H1 (cell line): Measurements from ENCODE around the gene DEFB125. TPM values are rescaled to one million over a fixed set of nuclear protein-coding genes. Genes with fewer than 3 reads are reported as not detected.

Experiments used
- EP300 ChIP-seq, 2 experiments: IDR thresholded peaks; 1 replicate in 1 of 2; 2 replicates in 1 of 2; pipeline ENCODE4 v1.6.1; 2011 to 2012; ENCODE audit warnings: low read depth in 2 of 2, low read length in 2 of 2, mild to moderate bottlenecking in 2 of 2, borderline replicate concordance in 1 of 2, inconsistent platforms in 1 of 2, moderate library complexity in 1 of 2
- JUN ChIP-seq: IDR thresholded peaks from 2 replicates; pipeline ENCODE4 v1.6.1; 2011; ENCODE audit warnings: low read depth, mild to moderate bottlenecking, improper control_type of control experiment, low read length
- KDM5A ChIP-seq: fragments of 200-600 bp; IDR thresholded peaks from 2 replicates; pipeline ENCODE4 v1.7.1; 2012; ENCODE audit warnings: mild to moderate bottlenecking, low read length, inconsistent platforms, mixed read lengths
- PHF8 ChIP-seq: fragments of 200-600 bp; sonication (generic); conservative IDR thresholded peaks from 2 replicates; pipeline ENCODE4 v1.7.1; 2012; ENCODE audit warnings: low read depth, mild to moderate bottlenecking, inconsistent platforms, low read length, moderate library complexity
- POLR2AphosphoS5 ChIP-seq: IDR thresholded peaks from 2 replicates; pipeline ENCODE4 v1.6.1; 2011; ENCODE audit warnings: low read depth, low read length
- TAF1 ChIP-seq: IDR thresholded peaks from 2 replicates; pipeline ENCODE4 v1.6.1; 2011; ENCODE audit warnings: mild to moderate bottlenecking, low read depth, low read length
- TAF7 ChIP-seq: optimal IDR thresholded peaks from 2 replicates; pipeline ENCODE3; 2011; ENCODE audit warnings: low read depth, mild to moderate bottlenecking, inconsistent platforms, low read length, moderate library complexity, borderline replicate concordance
- TBP ChIP-seq: IDR thresholded peaks from 2 replicates; pipeline ENCODE4 v1.6.1; 2011; ENCODE audit warnings: low read depth, low read length, improper control_type of control experiment
- polyA plus RNA-seq, 7 experiments: library from polyadenylated mRNA; depleted of rRNA in 3 of 7; stranded (reverse) in 5 of 7; unstranded in 2 of 7; fragments of >200 nt in 5 of 7; fragments of 200-250 nt in 2 of 7; gene quantifications; 1 replicate in 5 of 7; 2 replicates in 1 of 7; 4 replicates in 1 of 7; pipeline versions ENCODE4 v1.2.1 to v1.2.3, GENCODE V29; 2011 to 2013; ENCODE audit warnings: missing spikeins in 2 of 7, mixed read lengths in 2 of 7
- total RNA-seq: library from RNA; stranded (reverse); fragmentation: NEBNext Ultra II Directional; extraction: Animal tissue kit (Norgen Biotek cat#: 25700); gene quantifications from 2 replicates; pipeline ENCODE4 v1.2.1, GENCODE V29; 2021
- TF ChIP-seq, protein P1 (sequence below): fragments of 300-600 bp; sonication (generic); IDR thresholded peaks from 2 replicates; pipeline ENCODE4 v1.7.1; 2012; ENCODE audit warnings: low read length, moderate library complexity, mild to moderate bottlenecking, inconsistent platforms; ENCODE audit not compliant: insufficient replicate concordance

Gene DEFB125
- total and polyA plus RNA-seq, 2 of the 8 experiments (the other 6 are each of a cell fraction or from before 2014, with no cell fraction given), result not detected

DNA sequence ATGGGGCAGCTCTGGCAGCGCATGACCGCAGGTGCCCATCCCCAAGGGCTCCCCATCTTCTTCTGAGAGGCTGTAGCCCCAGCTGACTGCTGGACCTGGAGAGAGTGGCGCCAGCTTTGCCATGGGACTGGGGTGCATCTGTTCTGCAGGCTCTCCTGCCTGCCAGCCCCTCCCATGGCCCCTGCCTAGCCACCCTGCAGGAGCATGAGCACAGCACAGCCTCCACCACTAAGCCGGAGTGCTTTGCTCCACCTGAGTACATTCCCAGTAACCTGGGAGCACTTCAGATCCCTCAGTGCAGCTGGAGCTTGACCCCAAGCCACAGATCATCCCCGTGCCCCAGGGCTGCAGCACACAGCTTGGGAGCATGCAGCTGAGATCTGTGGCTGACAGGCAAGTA, 16.0 kb downstream of the DEFB125 start (continued):
- TF ChIP-seq, protein P1, sequence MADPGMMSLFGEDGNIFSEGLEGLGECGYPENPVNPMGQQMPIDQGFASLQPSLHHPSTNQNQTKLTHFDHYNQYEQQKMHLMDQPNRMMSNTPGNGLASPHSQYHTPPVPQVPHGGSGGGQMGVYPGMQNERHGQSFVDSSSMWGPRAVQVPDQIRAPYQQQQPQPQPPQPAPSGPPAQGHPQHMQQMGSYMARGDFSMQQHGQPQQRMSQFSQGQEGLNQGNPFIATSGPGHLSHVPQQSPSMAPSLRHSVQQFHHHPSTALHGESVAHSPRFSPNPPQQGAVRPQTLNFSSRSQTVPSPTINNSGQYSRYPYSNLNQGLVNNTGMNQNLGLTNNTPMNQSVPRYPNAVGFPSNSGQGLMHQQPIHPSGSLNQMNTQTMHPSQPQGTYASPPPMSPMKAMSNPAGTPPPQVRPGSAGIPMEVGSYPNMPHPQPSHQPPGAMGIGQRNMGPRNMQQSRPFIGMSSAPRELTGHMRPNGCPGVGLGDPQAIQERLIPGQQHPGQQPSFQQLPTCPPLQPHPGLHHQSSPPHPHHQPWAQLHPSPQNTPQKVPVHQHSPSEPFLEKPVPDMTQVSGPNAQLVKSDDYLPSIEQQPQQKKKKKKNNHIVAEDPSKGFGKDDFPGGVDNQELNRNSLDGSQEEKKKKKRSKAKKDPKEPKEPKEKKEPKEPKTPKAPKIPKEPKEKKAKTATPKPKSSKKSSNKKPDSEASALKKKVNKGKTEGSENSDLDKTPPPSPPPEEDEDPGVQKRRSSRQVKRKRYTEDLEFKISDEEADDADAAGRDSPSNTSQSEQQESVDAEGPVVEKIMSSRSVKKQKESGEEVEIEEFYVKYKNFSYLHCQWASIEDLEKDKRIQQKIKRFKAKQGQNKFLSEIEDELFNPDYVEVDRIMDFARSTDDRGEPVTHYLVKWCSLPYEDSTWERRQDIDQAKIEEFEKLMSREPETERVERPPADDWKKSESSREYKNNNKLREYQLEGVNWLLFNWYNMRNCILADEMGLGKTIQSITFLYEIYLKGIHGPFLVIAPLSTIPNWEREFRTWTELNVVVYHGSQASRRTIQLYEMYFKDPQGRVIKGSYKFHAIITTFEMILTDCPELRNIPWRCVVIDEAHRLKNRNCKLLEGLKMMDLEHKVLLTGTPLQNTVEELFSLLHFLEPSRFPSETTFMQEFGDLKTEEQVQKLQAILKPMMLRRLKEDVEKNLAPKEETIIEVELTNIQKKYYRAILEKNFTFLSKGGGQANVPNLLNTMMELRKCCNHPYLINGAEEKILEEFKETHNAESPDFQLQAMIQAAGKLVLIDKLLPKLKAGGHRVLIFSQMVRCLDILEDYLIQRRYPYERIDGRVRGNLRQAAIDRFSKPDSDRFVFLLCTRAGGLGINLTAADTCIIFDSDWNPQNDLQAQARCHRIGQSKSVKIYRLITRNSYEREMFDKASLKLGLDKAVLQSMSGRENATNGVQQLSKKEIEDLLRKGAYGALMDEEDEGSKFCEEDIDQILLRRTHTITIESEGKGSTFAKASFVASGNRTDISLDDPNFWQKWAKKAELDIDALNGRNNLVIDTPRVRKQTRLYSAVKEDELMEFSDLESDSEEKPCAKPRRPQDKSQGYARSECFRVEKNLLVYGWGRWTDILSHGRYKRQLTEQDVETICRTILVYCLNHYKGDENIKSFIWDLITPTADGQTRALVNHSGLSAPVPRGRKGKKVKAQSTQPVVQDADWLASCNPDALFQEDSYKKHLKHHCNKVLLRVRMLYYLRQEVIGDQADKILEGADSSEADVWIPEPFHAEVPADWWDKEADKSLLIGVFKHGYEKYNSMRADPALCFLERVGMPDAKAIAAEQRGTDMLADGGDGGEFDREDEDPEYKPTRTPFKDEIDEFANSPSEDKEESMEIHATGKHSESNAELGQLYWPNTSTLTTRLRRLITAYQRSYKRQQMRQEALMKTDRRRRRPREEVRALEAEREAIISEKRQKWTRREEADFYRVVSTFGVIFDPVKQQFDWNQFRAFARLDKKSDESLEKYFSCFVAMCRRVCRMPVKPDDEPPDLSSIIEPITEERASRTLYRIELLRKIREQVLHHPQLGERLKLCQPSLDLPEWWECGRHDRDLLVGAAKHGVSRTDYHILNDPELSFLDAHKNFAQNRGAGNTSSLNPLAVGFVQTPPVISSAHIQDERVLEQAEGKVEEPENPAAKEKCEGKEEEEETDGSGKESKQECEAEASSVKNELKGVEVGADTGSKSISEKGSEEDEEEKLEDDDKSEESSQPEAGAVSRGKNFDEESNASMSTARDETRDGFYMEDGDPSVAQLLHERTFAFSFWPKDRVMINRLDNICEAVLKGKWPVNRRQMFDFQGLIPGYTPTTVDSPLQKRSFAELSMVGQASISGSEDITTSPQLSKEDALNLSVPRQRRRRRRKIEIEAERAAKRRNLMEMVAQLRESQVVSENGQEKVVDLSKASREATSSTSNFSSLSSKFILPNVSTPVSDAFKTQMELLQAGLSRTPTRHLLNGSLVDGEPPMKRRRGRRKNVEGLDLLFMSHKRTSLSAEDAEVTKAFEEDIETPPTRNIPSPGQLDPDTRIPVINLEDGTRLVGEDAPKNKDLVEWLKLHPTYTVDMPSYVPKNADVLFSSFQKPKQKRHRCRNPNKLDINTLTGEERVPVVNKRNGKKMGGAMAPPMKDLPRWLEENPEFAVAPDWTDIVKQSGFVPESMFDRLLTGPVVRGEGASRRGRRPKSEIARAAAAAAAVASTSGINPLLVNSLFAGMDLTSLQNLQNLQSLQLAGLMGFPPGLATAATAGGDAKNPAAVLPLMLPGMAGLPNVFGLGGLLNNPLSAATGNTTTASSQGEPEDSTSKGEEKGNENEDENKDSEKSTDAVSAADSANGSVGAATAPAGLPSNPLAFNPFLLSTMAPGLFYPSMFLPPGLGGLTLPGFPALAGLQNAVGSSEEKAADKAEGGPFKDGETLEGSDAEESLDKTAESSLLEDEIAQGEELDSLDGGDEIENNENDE, result no peak
- no peak for TF ChIP-seq KDM5A
- no peak for TF ChIP-seq EP300 (IDR thresholded peaks at IDR 0.05; ENCODE audit: borderline replicate concordance in 1 of 2, low read depth in 2 of 2, low read length in 2 of 2)
- TF ChIP-seq TAF1, result no peak
- no peak for TF ChIP-seq POLR2AphosphoS5
- TF ChIP-seq TAF7, result no peak
- TF ChIP-seq PHF8, result no peak
- TF ChIP-seq JUN, result no peak
- no peak for TF ChIP-seq TBP
